Myocyte (in vitro differentiated cells): Measurements from ENCODE around the gene CPAMD8. TPM values are rescaled to one million over a fixed set of nuclear protein-coding genes. Genes with fewer than 3 reads are reported as not detected.
"Not testable (repeated sequence)": the region's sequence is repeated elsewhere in the genome, so short reads cannot be mapped to it uniquely, and the experiment has no call there.

Experiments
- DNase-seq: peaks from one replicate; pipeline ENCODE4 v3.0.0-alpha.2; 2012; ENCODE audit warnings: low read depth
- total RNA-seq: library from RNA; depleted of rRNA; stranded (reverse); fragments of >200 nt; gene quantifications from 2 replicates; pipeline ENCODE4 v1.2.3, GENCODE V29; 2014

The CPAMD8 gene
- total RNA-seq, 1 donor from 2014 or later = not detected

DNA sequence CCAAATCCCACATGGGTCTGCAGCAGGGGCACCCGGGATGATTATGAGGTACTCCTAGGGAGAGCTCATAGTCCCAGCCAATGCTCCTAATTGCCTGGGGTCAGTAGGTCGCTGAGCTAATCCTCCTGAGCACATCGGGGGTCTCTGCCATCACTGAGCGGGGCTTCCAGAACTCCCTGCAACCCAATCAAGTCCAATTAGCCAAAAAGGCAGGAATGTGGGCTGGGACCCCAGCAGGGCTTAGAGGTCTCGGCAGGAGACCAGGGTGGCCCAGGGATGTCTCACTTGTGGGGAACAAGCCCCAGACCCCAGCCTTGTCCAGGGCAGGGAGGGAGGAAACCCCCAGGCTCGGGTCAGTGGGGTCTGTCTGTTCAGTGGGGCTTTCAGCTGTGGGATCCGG, 17.1 kb upstream of the CPAMD8 start:
- DNase-seq = no peak

DNA sequence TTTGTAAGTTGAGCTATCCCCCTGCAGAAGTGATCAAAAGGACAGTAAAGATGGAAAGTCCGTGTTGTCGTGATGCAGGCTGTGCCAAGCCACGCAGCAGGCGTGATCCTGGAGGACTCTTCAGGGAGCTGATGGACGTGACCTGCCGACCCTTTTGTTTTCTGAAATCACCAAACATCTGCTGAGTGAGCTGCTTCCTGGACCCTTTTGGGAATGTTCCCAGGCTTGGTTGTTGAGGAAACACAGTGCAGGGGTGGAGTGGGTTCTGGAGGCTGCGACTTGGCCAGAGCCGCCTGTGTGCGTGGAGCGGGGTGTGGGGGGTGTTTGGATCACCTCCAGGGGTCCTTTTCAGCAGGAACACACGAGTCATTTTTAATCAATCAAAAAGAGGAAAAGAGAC, 15.4 kb upstream of the CPAMD8 start:
- peak; percentile 34 for DNase-seq

DNA sequence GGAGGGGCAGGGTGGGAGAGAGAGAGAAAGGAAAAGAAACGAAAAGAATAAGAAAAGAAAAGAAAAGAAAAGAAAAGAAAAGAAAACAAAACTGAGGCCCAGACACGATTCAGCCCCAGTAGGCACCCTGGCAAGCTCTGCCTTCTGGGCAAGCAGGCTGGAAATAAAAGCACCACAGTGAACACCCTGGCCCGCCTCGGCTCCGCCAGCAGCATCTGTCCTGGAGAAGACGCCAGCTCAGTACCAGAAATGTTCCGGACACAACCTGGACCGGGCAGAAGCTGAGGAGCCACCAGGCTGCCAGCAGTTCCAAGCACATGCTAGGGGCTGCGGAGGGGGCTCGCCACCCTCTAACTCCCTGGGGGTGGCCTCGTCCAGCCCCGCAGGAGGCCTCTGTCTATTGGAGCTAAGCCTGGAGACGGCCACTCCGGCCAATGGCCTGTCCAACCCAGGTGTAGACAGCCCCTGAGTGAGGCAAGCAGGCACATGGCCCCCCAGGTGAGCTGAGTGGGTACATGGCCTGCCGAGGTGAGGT, 11.4 kb upstream of the CPAMD8 start:
- DNase-seq = no peak

DNA sequence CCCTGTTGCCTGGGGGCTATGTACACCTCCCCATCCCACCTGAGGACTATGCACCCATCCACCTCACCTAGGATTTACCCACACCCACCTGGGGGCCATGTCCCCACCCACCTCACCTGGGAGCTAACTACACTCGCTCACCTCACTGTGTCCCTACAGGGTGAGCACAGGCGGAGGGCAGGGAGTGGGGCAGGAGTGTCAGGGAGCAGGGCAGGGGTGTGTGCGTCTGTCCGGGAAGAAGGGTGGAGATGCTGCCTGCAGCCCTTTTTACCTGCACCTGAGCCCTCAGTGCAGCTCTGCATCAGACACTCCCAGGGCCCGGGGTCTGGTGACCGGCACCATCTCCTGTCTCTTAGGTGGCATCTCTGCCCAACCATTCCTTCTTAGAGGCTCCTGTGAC, 10.6 kb upstream of the CPAMD8 start:
- DNase-seq = no peak

DNA sequence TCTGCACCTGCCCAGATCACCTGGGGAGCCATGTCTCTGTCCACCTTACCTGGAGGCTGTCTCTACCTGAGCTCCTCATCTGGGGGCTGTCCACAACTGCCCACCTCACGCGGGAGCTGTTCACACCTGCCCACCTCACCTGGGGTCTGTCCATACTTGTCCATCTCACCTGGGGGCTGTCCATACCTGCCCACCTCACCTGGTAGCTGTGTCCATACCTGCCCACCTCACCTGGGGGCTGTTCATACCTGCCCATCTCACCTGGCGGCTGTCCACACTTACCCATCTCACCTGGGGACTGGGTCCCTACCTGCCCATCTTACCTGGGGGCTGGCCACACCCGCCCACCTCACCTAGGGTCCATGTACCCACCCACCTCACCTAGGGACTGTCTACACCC, 10.0 kb upstream of the CPAMD8 start:
- no peak for DNase-seq

DNA sequence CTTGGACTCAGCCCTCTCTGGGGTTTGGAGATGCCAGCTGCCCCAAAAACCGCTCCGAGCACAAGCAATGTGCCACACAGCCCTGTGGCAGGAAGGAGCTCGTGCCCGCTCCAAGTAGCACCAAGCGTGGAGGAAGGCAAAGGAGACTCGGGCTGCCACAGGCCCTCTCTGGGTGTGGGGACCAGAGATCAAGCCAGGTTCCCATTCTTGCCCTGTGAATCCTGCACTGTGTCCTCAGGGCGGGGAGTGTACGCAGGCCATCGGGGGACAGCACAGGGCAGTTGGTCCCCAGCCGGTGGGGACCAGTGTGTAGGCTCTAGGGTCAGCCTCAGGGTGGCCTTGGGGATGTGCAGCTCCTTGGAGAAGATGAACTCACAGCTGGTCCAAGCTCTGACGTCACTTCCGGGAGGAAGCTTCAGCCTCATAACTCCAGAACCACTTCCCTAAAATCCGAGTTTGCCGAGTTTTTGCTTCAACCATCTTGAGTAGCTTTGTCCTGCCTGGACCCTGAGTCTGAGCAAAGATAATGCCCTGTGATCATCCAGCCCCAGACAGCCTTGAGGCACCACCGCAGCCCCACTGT, 9.3 kb upstream of the CPAMD8 start:
- no peak for DNase-seq

DNA sequence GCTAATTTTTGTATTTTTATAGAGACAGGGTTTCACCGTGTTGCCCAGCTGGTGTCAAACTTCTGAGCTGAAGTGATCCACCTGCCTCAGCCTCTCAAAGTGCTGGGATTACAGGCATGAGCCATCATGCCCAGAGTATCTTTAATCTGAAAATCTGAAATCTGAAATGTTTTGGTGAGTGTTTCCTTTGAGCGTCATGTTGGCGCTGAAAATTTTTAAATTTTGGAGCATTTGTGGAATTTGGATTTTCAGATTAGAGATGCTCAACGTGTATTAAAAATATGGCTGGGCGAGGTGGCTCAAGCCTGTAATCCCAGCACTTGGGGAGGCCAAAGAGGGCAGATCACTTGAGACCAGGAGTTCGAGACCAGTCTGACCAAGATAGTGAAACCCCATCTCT, 5.1 kb upstream of the CPAMD8 start:
- no peak for DNase-seq

DNA sequence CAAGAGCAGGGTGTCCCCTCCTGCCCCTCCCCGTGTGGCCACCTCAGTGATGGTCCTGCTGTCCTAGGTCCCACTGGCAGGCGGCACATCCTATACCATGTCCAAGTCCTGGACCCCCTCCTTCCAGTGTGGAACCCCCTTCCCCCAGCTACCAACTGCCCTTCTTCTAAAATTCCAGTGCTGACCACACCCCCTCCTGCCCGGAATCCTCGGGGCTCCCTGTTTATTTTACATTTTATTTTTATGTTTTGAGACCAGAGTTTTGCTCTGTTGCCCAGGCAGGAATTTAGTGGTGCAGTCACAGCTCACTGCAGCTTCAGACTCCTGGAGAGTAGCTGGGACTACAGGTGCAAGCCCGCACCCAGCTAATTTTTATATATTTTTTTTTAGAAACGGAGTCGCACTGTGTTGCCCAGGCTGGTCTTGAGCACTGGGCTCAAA, 945 bp upstream of the CPAMD8 start:
- no peak for DNase-seq

DNA sequence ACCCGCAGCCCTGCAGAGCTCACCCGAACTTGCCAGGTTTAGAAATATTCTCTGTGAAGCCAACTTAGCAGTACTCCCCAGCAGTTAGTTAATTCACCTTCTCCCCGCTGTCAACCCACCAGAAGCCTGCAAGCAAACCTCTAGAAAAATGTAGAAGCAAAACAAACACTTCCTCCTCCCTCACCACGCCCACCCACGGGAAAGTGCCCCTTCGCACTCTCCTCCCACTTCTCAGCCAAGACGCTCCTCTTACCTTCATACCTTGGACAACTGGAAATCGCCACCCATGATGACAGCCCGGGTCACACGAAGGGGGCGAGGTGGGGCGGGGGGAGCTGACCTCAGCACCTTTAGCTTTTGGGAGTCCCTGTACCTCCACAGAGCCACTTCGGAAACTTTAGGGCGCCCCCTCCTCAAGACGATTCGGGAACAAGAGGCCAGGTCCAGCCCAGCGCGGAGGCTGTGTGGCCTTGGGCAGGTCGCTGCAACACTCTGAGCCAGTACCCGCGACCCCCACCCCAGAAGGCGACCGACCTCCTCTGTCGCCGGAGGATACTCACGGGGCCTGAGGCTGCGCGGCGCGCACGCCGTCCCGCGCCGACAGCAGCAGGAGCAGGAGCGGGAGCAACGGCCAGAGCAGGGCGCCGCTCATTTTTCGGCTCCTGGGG, 485 bp downstream of the CPAMD8 start:
- no peak for DNase-seq

DNA sequence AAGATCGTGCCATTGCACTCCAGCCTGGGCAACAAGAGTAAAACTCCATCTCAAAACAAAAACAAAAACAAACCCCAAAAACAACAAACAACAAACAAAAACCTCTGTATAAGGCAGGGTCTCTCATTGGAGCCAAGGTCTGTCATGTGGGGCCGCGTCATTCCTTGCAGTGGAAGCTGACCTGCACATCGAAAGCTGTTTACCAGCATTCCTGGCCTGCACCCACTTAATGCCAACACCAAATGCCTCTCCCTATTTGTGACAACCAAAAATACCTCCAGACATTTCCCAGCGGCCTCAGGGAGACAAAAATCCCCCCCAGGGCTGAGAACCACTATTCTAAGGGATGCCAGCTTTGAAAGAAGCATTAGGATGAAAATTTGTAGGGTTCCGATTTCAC, 1.2 kb downstream of the CPAMD8 start:
- DNase-seq = no peak

DNA sequence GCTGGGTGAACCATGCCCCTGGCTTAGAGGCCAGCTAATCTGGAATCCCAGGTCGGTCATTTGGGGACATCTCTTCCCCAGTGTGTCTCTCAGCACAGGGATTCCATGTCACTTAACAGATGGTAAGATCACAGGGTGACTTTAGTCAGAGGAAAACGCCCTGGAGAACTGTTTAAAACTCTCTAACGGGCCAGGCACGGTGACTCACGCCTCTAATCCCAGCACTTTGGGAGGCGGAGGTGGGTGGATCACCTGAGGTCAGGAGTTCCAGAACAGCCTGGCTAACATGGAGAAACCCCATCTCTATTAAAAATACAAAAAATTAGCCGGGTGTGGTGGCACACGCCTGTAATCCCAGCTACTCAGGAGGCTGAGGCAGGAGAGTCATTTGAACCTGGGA, 1.7 kb downstream of the CPAMD8 start:
- DNase-seq = not testable (repeated sequence)

DNA sequence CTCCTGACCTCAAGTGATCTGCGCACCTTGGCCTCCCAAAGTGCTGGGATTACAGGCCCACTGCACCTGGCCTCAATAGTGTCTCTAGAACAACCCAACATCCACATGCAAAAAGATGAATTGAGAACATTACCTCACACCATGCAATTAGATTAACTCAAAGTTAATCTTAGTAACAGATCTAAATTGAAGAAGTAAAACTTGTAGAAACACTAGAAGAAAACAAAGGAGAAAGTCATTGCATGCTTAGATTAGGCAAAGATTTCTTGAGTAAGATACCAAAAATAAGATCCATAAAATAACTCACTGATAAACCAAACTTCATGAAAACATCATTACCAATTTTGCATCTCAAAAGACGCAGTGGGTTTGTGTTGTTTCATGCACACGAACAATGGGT, 2.8 kb downstream of the CPAMD8 start:
- DNase-seq = no peak

DNA sequence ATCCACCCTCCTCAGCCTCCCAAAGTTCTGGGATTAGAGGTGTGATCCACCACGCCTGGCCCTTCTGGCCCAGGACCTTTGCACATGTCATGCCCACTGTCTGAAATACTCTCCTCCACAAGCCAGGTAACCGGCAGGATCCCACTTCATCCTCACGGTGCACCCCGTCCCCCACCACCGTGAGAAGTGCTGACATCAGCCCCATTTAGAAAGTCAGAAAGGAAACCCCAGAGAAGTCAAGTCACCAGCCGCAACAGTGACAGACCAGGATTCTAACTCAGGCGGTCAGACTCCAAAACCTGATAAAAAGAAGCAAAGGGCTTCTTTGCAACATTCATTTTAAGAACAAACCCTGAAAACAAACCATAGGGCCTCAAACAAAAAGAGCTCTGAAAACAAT, 3.9 kb downstream of the CPAMD8 start:
- DNase-seq = no peak

DNA sequence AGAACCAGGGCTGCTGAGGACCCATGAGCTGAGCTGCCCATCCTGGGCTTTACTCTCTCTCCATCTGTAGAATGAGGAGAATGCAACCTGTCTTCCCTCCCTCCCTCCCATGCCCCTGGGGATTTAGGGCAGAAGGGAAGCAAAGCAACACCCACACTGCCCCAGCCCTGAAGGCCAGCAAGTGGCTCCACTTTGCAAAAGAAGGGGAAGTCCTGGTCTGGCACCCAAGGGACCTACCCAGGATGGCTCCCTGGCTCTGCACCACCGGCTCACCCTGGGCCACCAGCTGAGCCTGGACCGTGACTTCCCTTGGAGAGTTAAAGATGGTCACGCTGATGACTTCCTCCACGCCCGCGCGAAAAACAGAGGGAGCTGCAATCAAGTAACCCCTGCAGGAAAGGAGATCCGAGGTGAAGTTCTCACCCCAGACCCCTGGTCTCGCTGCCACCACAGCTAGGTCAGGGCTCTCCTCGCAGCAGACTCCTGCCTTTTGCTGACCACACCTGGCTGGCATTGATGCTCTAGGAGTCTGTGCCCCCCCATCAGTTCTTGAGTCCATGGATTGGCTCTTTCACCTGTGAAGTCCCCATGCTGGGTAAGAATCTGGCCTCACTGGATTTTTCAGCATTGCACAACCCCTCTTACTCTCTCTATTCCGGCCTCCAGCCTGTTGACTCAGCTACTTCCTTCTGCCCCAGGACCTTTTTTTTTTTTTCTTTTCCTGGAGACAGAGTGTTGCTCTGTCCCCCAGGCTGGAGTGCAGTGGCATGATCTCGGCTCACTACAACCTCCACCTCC, 4.6 kb downstream of the CPAMD8 start:
- DNase-seq = no peak

DNA sequence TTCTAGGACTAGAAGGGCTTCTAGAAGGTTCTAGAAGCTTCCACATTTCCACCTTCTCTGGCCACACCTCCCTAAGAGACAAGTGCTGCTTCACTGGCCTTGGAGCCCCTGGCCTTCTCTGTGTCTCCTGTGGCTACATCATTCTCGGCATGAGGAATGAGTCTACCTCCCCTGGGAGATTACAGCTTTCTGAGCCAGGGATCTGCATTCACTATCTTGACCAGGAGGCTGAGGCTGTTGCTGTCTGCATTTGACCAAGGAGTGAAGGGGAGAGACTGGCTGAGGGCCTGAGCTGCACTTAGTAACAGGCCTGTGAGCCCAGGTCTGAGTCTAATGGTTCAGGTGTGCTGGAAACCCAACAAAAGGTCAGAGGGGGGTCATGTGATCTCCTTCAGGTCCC, 5.3 kb downstream of the CPAMD8 start:
- no peak for DNase-seq

DNA sequence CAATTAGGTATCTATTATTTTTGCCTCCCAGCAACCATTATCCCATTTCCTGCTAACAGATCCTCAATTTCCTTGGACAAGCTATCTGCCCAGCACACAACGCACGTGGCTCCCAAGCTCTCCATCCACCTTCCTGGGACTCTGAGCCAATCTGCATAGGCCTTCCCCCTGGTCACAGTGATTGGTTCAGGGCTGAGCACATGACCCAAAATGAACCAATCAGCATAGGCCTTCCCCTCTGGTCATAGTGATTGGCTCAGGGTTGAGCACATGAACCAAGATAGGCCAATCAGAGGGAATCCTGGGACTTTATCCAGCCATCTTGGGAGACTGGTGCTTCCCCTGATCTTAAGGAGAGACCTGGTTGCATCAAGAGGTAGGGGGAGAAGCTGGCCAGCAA, 5.8 kb downstream of the CPAMD8 start:
- DNase-seq = no peak

DNA sequence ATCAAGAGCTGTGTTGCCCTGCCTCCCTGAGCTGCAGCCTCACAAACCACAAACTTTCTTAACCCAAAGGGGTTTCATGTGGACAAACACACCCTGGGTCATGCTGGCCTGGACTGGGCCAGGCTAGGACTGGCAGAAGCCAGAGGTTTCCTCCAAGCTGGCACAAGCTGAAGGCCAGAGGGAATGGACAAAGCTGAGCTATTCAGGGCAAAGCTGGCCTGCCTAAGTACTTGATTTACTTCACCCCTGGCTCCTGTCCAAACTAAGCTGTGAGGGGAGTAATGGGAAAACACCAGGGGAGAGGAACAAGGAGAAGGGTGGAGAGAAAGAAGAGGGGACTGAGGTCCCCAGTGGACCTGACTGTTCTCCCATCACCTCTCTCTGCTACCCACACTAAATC, 6.2 kb downstream of the CPAMD8 start:
- no peak for DNase-seq

DNA sequence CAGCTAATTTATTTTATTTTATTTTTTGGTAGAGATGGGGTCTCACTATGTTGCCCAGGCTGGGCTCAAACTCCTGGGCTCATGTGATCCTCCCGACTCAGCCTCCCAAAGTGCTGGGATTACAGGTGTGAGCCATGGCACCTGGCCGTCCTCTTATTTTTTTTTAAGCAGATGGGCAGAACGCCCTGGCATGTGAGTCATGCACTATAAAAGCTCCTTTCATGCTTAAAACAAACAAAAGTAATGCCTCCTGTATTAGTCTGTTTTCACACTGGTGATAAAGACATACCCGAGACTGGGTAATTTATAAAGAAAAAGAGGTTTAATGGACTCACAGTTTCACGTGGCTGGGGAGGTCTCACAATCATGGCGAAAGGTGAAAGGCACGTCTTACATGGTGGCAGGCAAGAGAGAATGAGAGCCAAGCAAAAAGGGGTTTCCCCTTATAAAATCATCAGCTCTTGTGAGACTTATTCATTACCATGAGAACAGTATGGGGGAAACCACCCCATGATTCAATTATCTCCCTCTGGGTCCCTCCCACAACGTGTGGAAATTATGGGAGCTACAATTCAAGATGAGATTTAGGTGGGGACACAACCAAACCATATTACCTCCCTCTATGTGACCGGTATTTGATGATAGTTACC, 12.3 kb downstream of the CPAMD8 start:
- DNase-seq = not testable (repeated sequence)

DNA sequence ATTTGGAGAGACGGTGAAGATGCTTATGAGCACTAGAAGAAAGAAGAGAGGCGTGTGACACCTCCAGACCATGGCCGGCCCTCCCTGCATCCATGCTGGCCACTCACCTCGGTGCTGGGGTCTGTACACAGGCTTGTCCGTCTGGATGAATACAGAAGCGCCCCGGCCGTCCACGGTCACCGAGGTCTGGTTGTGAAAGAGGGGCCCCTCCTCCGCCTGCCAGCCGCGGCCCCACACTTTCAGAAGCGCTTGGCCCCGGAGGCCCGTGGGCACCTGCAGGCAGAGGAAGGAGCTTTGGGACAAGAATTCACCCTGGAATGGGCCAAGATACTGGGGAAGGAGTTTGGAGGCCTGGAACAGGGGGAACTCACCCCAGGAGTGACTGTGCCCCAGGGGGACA, 15.1 kb downstream of the CPAMD8 start:
- no peak for DNase-seq

DNA sequence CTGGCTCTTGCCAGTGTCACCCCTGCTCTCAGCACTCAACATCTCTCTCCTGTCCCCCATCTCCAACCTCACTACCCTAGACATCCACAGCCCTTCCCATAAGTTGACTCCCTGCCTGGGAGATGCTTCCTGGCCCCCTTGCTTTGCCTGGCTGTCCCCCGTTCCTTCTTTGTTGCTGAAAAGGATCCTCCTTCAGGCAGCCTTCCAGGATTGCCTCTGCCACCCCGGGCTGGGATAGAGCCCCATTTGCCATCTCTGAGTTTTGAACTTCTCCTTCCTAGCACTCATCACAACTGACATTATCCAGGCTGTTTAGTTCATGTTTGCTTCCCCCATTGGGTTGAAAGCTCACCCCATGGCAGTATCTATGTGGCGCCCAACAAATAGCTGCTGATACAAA, 20.0 kb downstream of the CPAMD8 start:
- DNase-seq = no peak

DNA sequence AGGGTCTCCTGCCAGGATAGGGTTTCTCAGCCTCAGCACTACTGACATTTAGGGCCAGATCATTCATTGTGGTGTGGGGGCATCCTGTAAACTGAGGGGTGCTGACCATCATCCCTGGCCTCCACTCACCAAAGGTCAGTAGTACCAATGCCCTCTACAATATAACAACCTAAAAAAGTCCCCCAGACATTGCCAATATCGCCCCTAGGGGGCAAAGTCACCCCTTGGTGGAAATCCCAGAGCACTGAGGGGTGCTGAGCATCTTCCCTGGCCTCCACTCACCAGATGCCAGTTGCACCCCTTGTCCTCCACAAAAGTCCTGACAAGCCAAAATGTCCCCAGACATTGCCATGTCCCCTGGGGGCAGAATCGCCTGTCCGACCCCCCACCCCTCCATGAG, 21.6 kb downstream of the CPAMD8 start:
- DNase-seq = no peak

DNA sequence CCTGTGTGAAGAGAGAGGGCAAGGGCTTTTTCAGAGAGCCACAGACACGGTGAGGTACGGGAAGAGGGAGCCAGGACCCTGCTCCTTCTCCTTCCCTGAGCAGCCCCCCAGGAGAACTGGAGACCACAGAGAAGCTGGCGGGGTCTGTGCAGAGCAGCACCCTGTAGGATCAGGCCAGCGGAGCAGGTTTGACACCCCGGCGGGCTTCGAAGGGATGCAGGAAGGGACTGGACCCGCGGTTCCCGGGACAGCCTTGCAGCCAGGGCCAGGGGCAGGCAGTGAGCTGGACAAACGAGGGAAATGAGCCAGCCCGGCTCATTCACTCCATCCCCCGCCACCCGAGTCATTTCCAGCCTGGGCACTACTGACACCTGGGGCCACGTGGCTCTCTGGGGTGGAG, 22.2 kb downstream of the CPAMD8 start:
- DNase-seq = no peak
